IMR-90 (cell line): ENCODE measurements around the gene TBL3. TPM values are rescaled to one million over a fixed set of nuclear protein-coding genes. Genes with fewer than 3 reads are reported as not detected.

Experiments used
- ATAC-seq: fragments of 200-7000 bp; cut with Tn5 transposase; 2 replicates; pipeline ENCODE4 v1.9.1; 2020; ENCODE audit warnings: low read depth, mild to moderate bottlenecking, moderate library complexity
- BruUV-seq: library from RNA; stranded (reverse); fragments of 400-500 nt; replicated peaks from 2 replicates; lab custom pipeline; 2021; lab: Mats Ljungman, UMichigan
- CTCF ChIA-PET: fragments of 300-600 bp; formaldehyde crosslinking; extraction: SDS; loops from one replicate; lab custom pipeline; 2021; ENCODE audit warnings: antibody characterized with exemption; lab: Yijun Ruan, JAX
- POLR2A ChIA-PET: fragments of 300-600 bp; sonication (Branson Sonifier 250); formaldehyde crosslinking; loops from one replicate; lab custom pipeline; 2022; ENCODE audit warnings: antibody characterized with exemption; ENCODE audit not compliant: unreplicated experiment; lab: Charles Lee
- DNase-seq: peaks from one replicate; pipeline ENCODE4 v3.0.0; 2013
- H2AFZ ChIP-seq: replicated peaks from 2 replicates; pipeline ENCODE3; 2013; ENCODE audit warnings: low read length, mild to moderate bottlenecking; ENCODE audit not compliant: poor library complexity
- H2AK5ac ChIP-seq: 2 replicates; pipeline ENCODE4 v1.6.1; 2013; ENCODE audit warnings: low read depth, low read length, inconsistent platforms
- H2AK9ac ChIP-seq: replicated peaks from 2 replicates; pipeline ENCODE3; 2013; ENCODE audit warnings: mild to moderate bottlenecking, low read depth, low read length, moderate library complexity; ENCODE audit not compliant: poor library complexity
- H2BK120ac ChIP-seq: 2 replicates; pipeline ENCODE4 v1.6.1; 2013; ENCODE audit warnings: low read depth, low read length, inconsistent platforms
- H2BK15ac ChIP-seq: 3 replicates; pipeline ENCODE4 v1.6.1; 2013; ENCODE audit warnings: low read depth, low read length, inconsistent platforms
- H2BK20ac ChIP-seq: 2 replicates; pipeline ENCODE4 v1.6.1; 2013; ENCODE audit warnings: low read depth, mild to moderate bottlenecking, inconsistent platforms, low read length, moderate library complexity
- H2BK5ac ChIP-seq: 2 replicates; pipeline ENCODE4 v1.6.1; 2013; ENCODE audit warnings: mild to moderate bottlenecking, low read depth, low read length, inconsistent platforms; ENCODE audit not compliant: poor library complexity, severe bottlenecking
- H3K14ac ChIP-seq: replicated peaks from 2 replicates; pipeline ENCODE4 v1.6.1; 2013; ENCODE audit warnings: low read depth, low read length, inconsistent platforms
- H3K18ac ChIP-seq: 2 replicates; pipeline ENCODE4 v1.6.1; 2013; ENCODE audit warnings: low read depth, low read length, control low read depth
- H3K23ac ChIP-seq: 2 replicates; pipeline ENCODE4 v1.6.1; 2013; ENCODE audit warnings: low read depth, low read length, inconsistent platforms
- H3K27ac ChIP-seq: 2 replicates; pipeline ENCODE4 v1.5.1; 2013; ENCODE audit warnings: mild to moderate bottlenecking, control low read depth, low read length; ENCODE audit not compliant: insufficient read depth
- H3K27me3 ChIP-seq: 2 replicates; pipeline ENCODE4 v1.6.1; 2013; ENCODE audit warnings: low read length; ENCODE audit not compliant: control insufficient read depth, insufficient read depth
- H3K36me3 ChIP-seq: 2 replicates; pipeline ENCODE4 v1.6.1; 2013; ENCODE audit warnings: low read length, mixed read lengths; ENCODE audit not compliant: control insufficient read depth, insufficient read depth
- H3K4ac ChIP-seq: 2 replicates; pipeline ENCODE4 v1.6.1; 2013; ENCODE audit warnings: low read depth, low read length, inconsistent platforms
- H3K4me1 ChIP-seq: 2 replicates; pipeline ENCODE4 v1.6.1; 2013; ENCODE audit warnings: low read length, mixed read lengths; ENCODE audit not compliant: control insufficient read depth, insufficient read depth
- H3K4me2 ChIP-seq: 2 replicates; pipeline ENCODE4 v1.6.1; 2013; ENCODE audit warnings: low read depth, mild to moderate bottlenecking, control low read depth, low read length, moderate library complexity
- H3K4me3 ChIP-seq: 2 replicates; pipeline ENCODE4 v1.5.1; 2013; ENCODE audit warnings: low read depth, mild to moderate bottlenecking, control low read depth, low read length, moderate library complexity; ENCODE audit not compliant: insufficient read depth
- H3K56ac ChIP-seq: 2 replicates; pipeline ENCODE4 v1.6.1; 2013; ENCODE audit warnings: low read length, inconsistent platforms; ENCODE audit not compliant: insufficient read depth; ENCODE audit errors: extremely low read depth
- H3K79me1 ChIP-seq, 2 experiments: 2 replicates each; pipeline ENCODE4 v1.6.1; 2013; ENCODE audit warnings: low read length in 2 of 2, inconsistent platforms in 1 of 2, low read depth in 1 of 2
- H3K9ac ChIP-seq: 2 replicates; pipeline ENCODE4 v1.6.1; 2013; ENCODE audit warnings: low read depth, low read length, control low read depth
- H3K9me1 ChIP-seq: 2 replicates; pipeline ENCODE4 v1.6.1; 2013; ENCODE audit warnings: low read length, inconsistent platforms; ENCODE audit not compliant: insufficient read depth
- H3K9me3 ChIP-seq: 2 replicates; pipeline ENCODE4 v1.6.1; 2013; ENCODE audit warnings: low read length; ENCODE audit not compliant: control insufficient read depth, insufficient read depth
- H4K20me1 ChIP-seq: 2 replicates; pipeline ENCODE4 v1.6.1; 2013; ENCODE audit warnings: low read length, inconsistent platforms; ENCODE audit not compliant: insufficient read depth
- H4K5ac ChIP-seq: 2 replicates; pipeline ENCODE4 v1.6.1; 2013; ENCODE audit warnings: mild to moderate bottlenecking, low read depth, low read length, control low read depth
- H4K8ac ChIP-seq, 2 experiments: 2 replicates each; pipeline ENCODE4 v1.6.1; 2013; ENCODE audit warnings: low read depth in 2 of 2, low read length in 2 of 2, control low read depth in 1 of 2, inconsistent platforms in 1 of 2
- H4K91ac ChIP-seq: 2 replicates; pipeline ENCODE4 v1.6.1; 2013; ENCODE audit warnings: low read depth, low read length, inconsistent platforms; ENCODE audit not compliant: insufficient read depth
- BHLHE40 ChIP-seq: fragments of 150-350 bp; IDR thresholded peaks from 2 replicates; pipeline ENCODE4 v1.6.1; 2016; ENCODE audit warnings: mild to moderate bottlenecking, low read depth, low read length
- CEBPB ChIP-seq: IDR thresholded peaks from 2 replicates; pipeline ENCODE4 v1.6.1; 2012; ENCODE audit warnings: low read depth, low read length, improper control_type of control experiment
- CHD1 ChIP-seq: IDR thresholded peaks from 2 replicates; pipeline ENCODE4 v1.6.1; 2012; ENCODE audit warnings: low read depth, low read length, improper control_type of control experiment
- CTCF ChIP-seq: conservative IDR thresholded peaks from 2 replicates; pipeline ENCODE4 v1.5.1; 2012; ENCODE audit warnings: mild to moderate bottlenecking, low read depth, low read length, improper control_type of control experiment
- FOS ChIP-seq: fragments of 150-350 bp; IDR thresholded peaks from 2 replicates; pipeline ENCODE4 v1.6.1; 2016; ENCODE audit warnings: low read depth, low read length
- MAFK ChIP-seq: IDR thresholded peaks from 2 replicates; pipeline ENCODE4 v1.6.1; 2012; ENCODE audit warnings: low read depth, low read length, improper control_type of control experiment
- MAZ ChIP-seq: IDR thresholded peaks from 2 replicates; pipeline ENCODE4 v1.6.1; 2012; ENCODE audit warnings: low read depth, mild to moderate bottlenecking, low read length, improper control_type of control experiment, moderate library complexity, borderline replicate concordance
- MXI1 ChIP-seq: IDR thresholded peaks from 2 replicates; pipeline ENCODE4 v1.6.1; 2012; ENCODE audit warnings: low read depth, mild to moderate bottlenecking, low read length, moderate library complexity, borderline replicate concordance
- NFE2L2 ChIP-seq: fragments of 150-350 bp; IDR thresholded peaks from 2 replicates; pipeline ENCODE4 v1.6.1; 2016; ENCODE audit warnings: low read depth, mild to moderate bottlenecking, low read length
- RCOR1 ChIP-seq: IDR thresholded peaks from 2 replicates; pipeline ENCODE4 v1.6.1; 2012; ENCODE audit warnings: mild to moderate bottlenecking, low read length, improper control_type of control experiment; ENCODE audit not compliant: insufficient replicate concordance
- RFX5 ChIP-seq: IDR thresholded peaks from 2 replicates; pipeline ENCODE4 v1.8.0; 2012; ENCODE audit warnings: low read depth, mild to moderate bottlenecking, low read length, moderate library complexity
- SMC3 ChIP-seq: fragments of 150-350 bp; IDR thresholded peaks from 2 replicates; pipeline ENCODE4 v1.6.1; 2016; ENCODE audit warnings: low read depth, mild to moderate bottlenecking, antibody characterized with exemption, low read length, moderate library complexity
- WGBS, 2 experiments: methylation state at CpG; one replicate each; pipeline versions ENCODE4 v1.1.5 to v1.1.7; 2013; ENCODE audit warnings: missing lambda C conversion rate in 2 of 2; ENCODE audit not compliant: insufficient read length in 1 of 2; ENCODE audit errors: extremely low coverage in 2 of 2; 5-methylcytosine and 5-hydroxymethylcytosine counted together
- dilution Hi-C: fragments of 300-500 bp; cut with HindIII; formaldehyde crosslinking; loops from one replicate; pipeline ENCODE4 v1.14.3; 2018; ENCODE audit warnings: low sequenced_read_pairs; ENCODE audit not compliant: unreplicated experiment
- in situ Hi-C: fragments of 300-500 bp; cut with MboI; formaldehyde crosslinking; loops from 3 replicates; pipeline ENCODE4 v1.14.3; 2019; ENCODE audit warnings: low sequenced_read_pairs, inconsistent platforms, mixed read lengths
- intact Hi-C: fragments of 100-400 bp; cut with micrococcal nuclease; formaldehyde crosslinking; loops from 2 replicates; pipeline ENCODE4 v1.10.0; 2022
- polyA plus RNA-seq, 3 experiments: library from polyadenylated mRNA; depleted of rRNA; stranded (reverse); fragments of >200 nt; gene quantifications; 2 replicates each; pipeline ENCODE4 v1.2.3, GENCODE V29; 2012; ENCODE audit warnings: low replicate concordance in 1 of 3
- total RNA-seq: library from RNA; depleted of rRNA; stranded (reverse); fragments of >200 nt; gene quantifications from 2 replicates; pipeline ENCODE4 v1.2.3, GENCODE V29; 2012
- TF ChIP-seq, protein P1 (sequence below): fragments of 150-350 bp; IDR thresholded peaks from 2 replicates; pipeline ENCODE4 v1.6.1; 2017; ENCODE audit warnings: mild to moderate bottlenecking, antibody characterized with exemption, low read length, low read depth

TBL3 gene
- total and polyA plus RNA-seq, 2 of the 4 experiments (the other 2 are of a cell fraction) = 38.5 to 60.8 TPM

DNA sequence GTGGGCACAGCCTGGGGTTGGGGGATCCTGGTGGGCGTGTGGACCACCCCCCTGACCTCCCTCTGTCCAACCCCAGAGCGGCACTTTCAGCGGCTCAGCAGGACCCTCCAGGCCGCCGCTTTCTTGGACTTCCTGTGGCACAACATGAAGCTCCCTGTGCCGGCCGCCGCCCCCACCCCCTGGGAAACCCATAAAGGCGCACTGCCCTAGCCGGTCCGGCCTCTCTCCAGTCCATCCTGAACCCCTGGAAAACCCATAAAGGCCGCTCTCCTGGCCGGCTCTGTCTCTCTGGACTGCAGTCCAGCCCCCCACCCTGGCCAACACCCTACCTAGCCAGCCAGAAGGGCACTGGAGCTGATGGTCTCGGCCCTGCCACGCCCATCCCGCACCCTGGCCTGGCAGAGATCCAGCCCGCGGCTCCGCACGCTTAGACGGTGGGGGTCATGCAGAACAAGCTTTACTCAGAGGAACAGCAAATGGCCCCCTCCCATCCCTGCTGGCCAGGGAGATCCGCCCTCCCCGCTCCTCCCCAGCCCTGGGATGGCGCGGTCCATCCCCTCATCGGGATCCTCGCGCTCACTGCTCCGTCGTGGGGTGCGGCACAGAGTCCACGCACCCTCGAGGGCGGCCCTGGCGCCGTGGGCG, 6.7 kb downstream of the TBL3 start:
- Histone ChIP-seq H4K5ac (no peak overlapping the region), H3K9me1 (no peaks in the 10 kb centered on the region), H4K8ac (no peak overlapping the region), H2BK5ac (no peak overlapping the region), H3K4me3 (no peak overlapping the region), H3K18ac (no peak overlapping the region), H2AFZ (no peak overlapping the region), H3K79me1 (peaks cover 0 to 8% of the 10 kb centered on the region in 2 experiments; a peak in 1 of 4 replicates), H4K91ac (no peak overlapping the region), H3K56ac (no peak overlapping the region), H2BK120ac (no peak overlapping the region), H3K27ac (no peak overlapping the region), H3K4me2 (no peak overlapping the region), H3K27me3 (peaks cover 31% of the 10 kb centered on the region; the same call in 1 of the 2 replicates), H2AK9ac (no peak overlapping the region), H4K20me1 (no peaks in the 10 kb centered on the region; the same call in none of the 2 replicates), H2BK15ac (no peak overlapping the region), H3K23ac (no peak overlapping the region), H3K14ac (no peak overlapping the region), H3K36me3 (peaks cover 48% of the 10 kb centered on the region), H2BK20ac (no peak overlapping the region), H3K4me1 (no peaks in the 10 kb centered on the region), H3K9me3 (no peaks in the 10 kb centered on the region), H3K9ac (no peak overlapping the region), H2AK5ac (no peak overlapping the region), H3K4ac (no peak overlapping the region)
- in situ Hi-C loops = no loop called here
- BruUV-seq = no TSS peak
- ChIA-PET POLR2A (no interaction called here), CTCF (no interaction called here)
- 93% methylated on average over 9 of the region's 37 CpGs; no CpG with 5 or more reads in 1 of the 2 experiments for WGBS, 2 experiments
- dilution Hi-C loops = no loop called here
- DNase-seq = no peak
- TF ChIP-seq CEBPB = no peak
- no peak for TF ChIP-seq SMC3
- no peak for TF ChIP-seq CHD1
- no peak for TF ChIP-seq CTCF
- no peak for TF ChIP-seq MXI1
- no peak for TF ChIP-seq NFE2L2
- no peak for TF ChIP-seq MAZ
- no peak for TF ChIP-seq RCOR1
- TF ChIP-seq, protein P1, sequence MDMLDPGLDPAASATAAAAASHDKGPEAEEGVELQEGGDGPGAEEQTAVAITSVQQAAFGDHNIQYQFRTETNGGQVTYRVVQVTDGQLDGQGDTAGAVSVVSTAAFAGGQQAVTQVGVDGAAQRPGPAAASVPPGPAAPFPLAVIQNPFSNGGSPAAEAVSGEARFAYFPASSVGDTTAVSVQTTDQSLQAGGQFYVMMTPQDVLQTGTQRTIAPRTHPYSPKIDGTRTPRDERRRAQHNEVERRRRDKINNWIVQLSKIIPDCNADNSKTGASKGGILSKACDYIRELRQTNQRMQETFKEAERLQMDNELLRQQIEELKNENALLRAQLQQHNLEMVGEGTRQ = no peak
- TF ChIP-seq MAFK = no peak
- TF ChIP-seq FOS = no peak
- no peak for TF ChIP-seq BHLHE40
- no peak for TF ChIP-seq RFX5
- intact Hi-C loops = no loop called here
- no peak for ATAC-seq
